HG02588 (cell line): ENCODE data around the gene PAX8.

Source experiments
- ATAC-seq: cut with Tn5 transposase; IDR thresholded peaks from one replicate; pipeline ENCODE4 v1.9.1; 2021; ENCODE audit warnings: mild to moderate bottlenecking, moderate library complexity; ENCODE audit not compliant: unreplicated experiment

Gene PAX8

GRCh38 chr2:113209011-113209645 is 69.6 kb downstream of the PAX8 start:
- ATAC-seq = no peak

- ATAC-seq = no peak
Measured at GRCh38 chr2:113208396-113208795, 70.3 kb downstream of the PAX8 start.

- no peak for ATAC-seq
Measured at GRCh38 chr2:113207021-113207420, 71.7 kb downstream of the PAX8 start.

- ATAC-seq = no peak
Measured at GRCh38 chr2:113206251-113206650, 72.5 kb downstream of the PAX8 start.

- peak; percentile 73 for ATAC-seq
Measured at GRCh38 chr2:113203901-113204519, 74.7 kb downstream of the PAX8 start.

- no peak for ATAC-seq
Measured at GRCh38 chr2:113203217-113203530, 75.5 kb downstream of the PAX8 start.

GRCh38 chr2:113202305-113203216 is 76.2 kb downstream of the PAX8 start:
- no peak for ATAC-seq

GRCh38 chr2:113201496-113202304 is 77.0 kb downstream of the PAX8 start:
- no peak for ATAC-seq

- ATAC-seq = no peak
Measured at GRCh38 chr2:113200736-113201490, 77.8 kb downstream of the PAX8 start.

GRCh38 chr2:113200236-113200635 is 78.5 kb downstream of the PAX8 start:
- ATAC-seq = no peak

GRCh38 chr2:113198790-113199612 is 79.7 kb downstream of the PAX8 start:
- peak; percentile 58 for ATAC-seq

GRCh38 chr2:113198048-113198789 is 80.5 kb downstream of the PAX8 start:
- ATAC-seq = no peak

- ATAC-seq = no peak
Measured at GRCh38 chr2:113197347-113198047, 81.2 kb downstream of the PAX8 start.

- no peak for ATAC-seq
Measured at GRCh38 chr2:113196839-113197238, 81.9 kb downstream of the PAX8 start.

- no peak for ATAC-seq
Measured at GRCh38 chr2:113195923-113196501, 82.7 kb downstream of the PAX8 start.

GRCh38 chr2:113192459-113193100 is 86.1 kb downstream of the PAX8 start:
- ATAC-seq = no peak

GRCh38 chr2:113190871-113191270 is 87.8 kb downstream of the PAX8 start:
- no peak for ATAC-seq
